Trophoblast cell (in vitro differentiated cells and primary cell): Measurements from ENCODE around the gene DNMT1.

Experiments
- DNase-seq, 2 donors: peaks; one replicate each; pipeline ENCODE4 v3.0.0-alpha.2; 2016
- H2AFZ ChIP-seq: 2 replicates; pipeline ENCODE4 v1.6.1; 2013; ENCODE audit warnings: low read length, moderate library complexity, mild to moderate bottlenecking; ENCODE audit not compliant: insufficient read depth, poor library complexity
- H2AK5ac ChIP-seq: 2 replicates; pipeline ENCODE4 v1.6.1; 2013; ENCODE audit warnings: mild to moderate bottlenecking, low read length
- H2BK120ac ChIP-seq: 2 replicates; pipeline ENCODE4 v1.6.1; 2013; ENCODE audit warnings: low read length, mild to moderate bottlenecking, moderate library complexity; ENCODE audit not compliant: insufficient read depth, poor library complexity
- H2BK12ac ChIP-seq: 2 replicates; pipeline ENCODE4 v1.6.1; 2013; ENCODE audit warnings: mild to moderate bottlenecking, low read length, moderate library complexity
- H2BK5ac ChIP-seq: 2 replicates; pipeline ENCODE4 v1.6.1; 2013; ENCODE audit warnings: low read length, low read depth, moderate library complexity, mild to moderate bottlenecking; ENCODE audit not compliant: poor library complexity
- H3K14ac ChIP-seq: 2 replicates; pipeline ENCODE4 v1.6.1; 2013; ENCODE audit warnings: mild to moderate bottlenecking, low read length
- H3K18ac ChIP-seq: 2 replicates; pipeline ENCODE4 v1.6.1; 2013; ENCODE audit warnings: mild to moderate bottlenecking, low read length
- H3K23ac ChIP-seq: 2 replicates; pipeline ENCODE4 v1.6.1; 2013; ENCODE audit warnings: low read length
- H3K27ac ChIP-seq: 2 replicates; pipeline ENCODE4 v1.5.1; 2013; ENCODE audit warnings: low read depth, mild to moderate bottlenecking, inconsistent platforms, low read length, moderate library complexity
- H3K27me3 ChIP-seq: 2 replicates; pipeline ENCODE4 v1.6.1; 2013; ENCODE audit warnings: inconsistent platforms, mild to moderate bottlenecking, low read length, moderate library complexity; ENCODE audit not compliant: insufficient read depth
- H3K36me3 ChIP-seq, 2 experiments: 1 replicate in 1 of 2; 2 replicates in 1 of 2; pipeline ENCODE4 v1.6.1; 2013; ENCODE audit warnings: low read length in 2 of 2, mild to moderate bottlenecking in 2 of 2, moderate library complexity in 1 of 2; ENCODE audit not compliant: insufficient read depth in 2 of 2, control insufficient read depth in 1 of 2
- H3K4ac ChIP-seq: 2 replicates; pipeline ENCODE4 v1.6.1; 2013; ENCODE audit warnings: low read depth, mild to moderate bottlenecking, low read length, moderate library complexity
- H3K4me1 ChIP-seq, 2 experiments: 1 replicate in 1 of 2; 2 replicates in 1 of 2; pipeline ENCODE4 v1.6.1; 2013; ENCODE audit warnings: low read length in 2 of 2, mild to moderate bottlenecking in 2 of 2, moderate library complexity in 1 of 2; ENCODE audit not compliant: insufficient read depth in 2 of 2, control insufficient read depth in 1 of 2
- H3K4me2 ChIP-seq: 2 replicates; pipeline ENCODE4 v1.6.1; 2013; ENCODE audit warnings: inconsistent platforms, mild to moderate bottlenecking, low read length, moderate library complexity
- H3K4me3 ChIP-seq: 2 replicates; pipeline ENCODE4 v1.5.1; 2013; ENCODE audit warnings: mild to moderate bottlenecking, low read depth, low read length, inconsistent platforms
- H3K79me1 ChIP-seq: one replicate; pipeline ENCODE4 v1.6.1; 2013; ENCODE audit warnings: low read length
- H3K79me2 ChIP-seq: 2 replicates; pipeline ENCODE4 v1.6.1; 2013; ENCODE audit warnings: low read length, mild to moderate bottlenecking; ENCODE audit not compliant: control insufficient read depth, insufficient read depth, poor library complexity
- H3K9ac ChIP-seq: 2 replicates; pipeline ENCODE4 v1.6.1; 2013; ENCODE audit warnings: mild to moderate bottlenecking, low read length
- H3K9me3 ChIP-seq: 2 replicates; pipeline ENCODE4 v1.6.1; 2013; ENCODE audit warnings: low read depth, mild to moderate bottlenecking, control low read depth, inconsistent platforms, low read length; ENCODE audit not compliant: insufficient read depth
- H4K12ac ChIP-seq: 2 replicates; pipeline ENCODE4 v1.6.1; 2013; ENCODE audit warnings: low read depth, mild to moderate bottlenecking, low read length, moderate library complexity
- H4K8ac ChIP-seq: 2 replicates; pipeline ENCODE4 v1.6.1; 2013; ENCODE audit warnings: low read depth, mild to moderate bottlenecking, low read length, moderate library complexity
- H4K91ac ChIP-seq: one replicate; pipeline ENCODE4 v1.6.1; 2013; ENCODE audit warnings: low read depth, mild to moderate bottlenecking, low read length, moderate library complexity
- WGBS: extraction: QIAGEN DNeasy Blood & Tissue Kit; methylation state at CpG from one replicate; pipeline ENCODE4 v1.1.7; 2013; ENCODE audit warnings: missing lambda C conversion rate; ENCODE audit not compliant: insufficient read length, insufficient coverage; ENCODE audit errors: extremely low coverage; 5-methylcytosine and 5-hydroxymethylcytosine counted together

DNMT1 gene

GRCh38 chr19:10191347-10191746, 3.4 kb downstream of the DNMT1 start:
- Histone ChIP-seq H3K79me1 (peaks cover 13% of the 10 kb centered on the region), H3K27me3 (no peaks in the 10 kb centered on the region), H3K36me3 (peaks cover 5 to 19% of the 10 kb centered on the region in 2 experiments), H3K23ac (no peak overlapping the region), H3K4me2 (no peak overlapping the region), H4K8ac (no peak overlapping the region), H2BK5ac (no peak overlapping the region), H3K27ac (no peak overlapping the region), H3K4ac (peak overlapping the region; percentile 92), H3K4me3 (no peak overlapping the region), H4K12ac (no peak overlapping the region), H3K9me3 (no peaks in the 10 kb centered on the region), H3K14ac (no peak overlapping the region), H4K91ac (no peak overlapping the region), H3K18ac (no peak overlapping the region), H2AFZ (no peak overlapping the region), H3K4me1 (peaks cover 2 to 8% of the 10 kb centered on the region in 2 experiments), H2AK5ac (no peak overlapping the region), H3K9ac (no peak overlapping the region), H2BK12ac (no peak overlapping the region), H3K79me2 (peaks cover 29% of the 10 kb centered on the region), H2BK120ac (no peak overlapping the region)
- no peak for DNase-seq
- no CpG with 5 or more reads among the region's 2 CpGs for WGBS

- H4K91ac ChIP-seq: no peak overlapping the region
- peak overlapping the region; percentile 50 for H3K4ac ChIP-seq
- no peak overlapping the region for H3K18ac ChIP-seq
- no peak overlapping the region for H3K27ac ChIP-seq
- H3K9ac ChIP-seq: no peak overlapping the region
- no peak overlapping the region for H3K23ac ChIP-seq
- no peaks in the 10 kb centered on the region for H3K27me3 ChIP-seq
- H2AFZ ChIP-seq: no peak overlapping the region
- H3K79me2 ChIP-seq: peaks cover 33% of the 10 kb centered on the region
- H3K4me1 ChIP-seq: peaks cover 8 to 10% of the 10 kb centered on the region in 2 experiments
- H4K12ac ChIP-seq: no peak overlapping the region
- H3K79me1 ChIP-seq: peaks cover 13% of the 10 kb centered on the region
- no peak overlapping the region for H4K8ac ChIP-seq
- H2BK120ac ChIP-seq: no peak overlapping the region
- no peak overlapping the region for H3K4me3 ChIP-seq
- H2BK12ac ChIP-seq: no peak overlapping the region
- H3K4me2 ChIP-seq: no peak overlapping the region
- no peak overlapping the region for H3K14ac ChIP-seq
- H3K36me3 ChIP-seq: peaks cover 15 to 28% of the 10 kb centered on the region in 2 experiments
- no peak for DNase-seq
- no peak overlapping the region for H2AK5ac ChIP-seq
- WGBS: no CpG with 5 or more reads among the region's 5 CpGs
- H3K9me3 ChIP-seq: no peaks in the 10 kb centered on the region
- H2BK5ac ChIP-seq: no peak overlapping the region
Measured at GRCh38 chr19:10190026-10190425, 4.7 kb downstream of the DNMT1 start.

- H3K27ac ChIP-seq: no peak overlapping the region
- H3K23ac ChIP-seq: no peak overlapping the region
- H3K27me3 ChIP-seq: no peaks in the 10 kb centered on the region
- no peaks in the 10 kb centered on the region for H3K9me3 ChIP-seq
- no peak overlapping the region for H2AK5ac ChIP-seq
- no peak overlapping the region for H2BK5ac ChIP-seq
- no peak overlapping the region for H3K4me3 ChIP-seq
- no peak overlapping the region for H2AFZ ChIP-seq
- peaks cover 12 to 14% of the 10 kb centered on the region in 2 experiments for H3K4me1 ChIP-seq
- no peak overlapping the region for H4K91ac ChIP-seq
- peaks cover 15 to 28% of the 10 kb centered on the region in 2 experiments for H3K36me3 ChIP-seq
- peaks cover 31% of the 10 kb centered on the region for H3K79me2 ChIP-seq
- H3K9ac ChIP-seq: no peak overlapping the region
- no peak overlapping the region for H2BK12ac ChIP-seq
- H3K18ac ChIP-seq: no peak overlapping the region
- H3K4ac ChIP-seq: peak overlapping the region; percentile 50
- H2BK120ac ChIP-seq: no peak overlapping the region
- no peak overlapping the region for H4K8ac ChIP-seq
- no CpG with 5 or more reads among the region's 5 CpGs for WGBS
- H3K4me2 ChIP-seq: no peak overlapping the region
- H4K12ac ChIP-seq: no peak overlapping the region
- peaks cover 12% of the 10 kb centered on the region for H3K79me1 ChIP-seq
- no peak overlapping the region for H3K14ac ChIP-seq
- no peak for DNase-seq
Measured at GRCh38 chr19:10189616-10190015, 5.1 kb downstream of the DNMT1 start.

- Histone ChIP-seq H3K27ac (peak overlapping the region; percentile 9), H3K4me3 (no peak overlapping the region), H4K12ac (no peak overlapping the region), H2BK120ac (no peak overlapping the region), H3K79me2 (peaks cover 15% of the 10 kb centered on the region), H2AK5ac (no peak overlapping the region), H2BK5ac (no peak overlapping the region), H3K18ac (no peak overlapping the region), H3K79me1 (peaks cover 2% of the 10 kb centered on the region), H3K9me3 (no peaks in the 10 kb centered on the region), H2AFZ (no peak overlapping the region), H3K27me3 (no peaks in the 10 kb centered on the region), H3K36me3 (peaks cover 23 to 33% of the 10 kb centered on the region in 2 experiments), H3K14ac (no peak overlapping the region), H3K4me2 (no peak overlapping the region), H4K91ac (no peak overlapping the region), H3K23ac (no peak overlapping the region), H3K4me1 (peaks cover 12 to 15% of the 10 kb centered on the region in 2 experiments), H3K9ac (no peak overlapping the region), H4K8ac (no peak overlapping the region), H2BK12ac (no peak overlapping the region), H3K4ac (peak overlapping the region; percentile 67)
- no peak for DNase-seq
- no CpG with 5 or more reads among the region's 11 CpGs for WGBS
Measured at GRCh38 chr19:10187315-10187714, 7.4 kb downstream of the DNMT1 start.
